IMR-90 (cell line): ENCODE results near the gene SPEF2. TPM values are rescaled to one million over a fixed set of nuclear protein-coding genes. Genes with fewer than 3 reads are reported as not detected.

ENCODE experiments used
- ATAC-seq: fragments of 200-7000 bp; cut with Tn5 transposase; 2 replicates; pipeline ENCODE4 v1.9.1; 2020; ENCODE audit warnings: low read depth, mild to moderate bottlenecking, moderate library complexity
- BruUV-seq: library from RNA; stranded (reverse); fragments of 400-500 nt; replicated peaks from 2 replicates; lab custom pipeline; 2021; lab: Mats Ljungman, UMichigan
- CTCF ChIA-PET: fragments of 300-600 bp; formaldehyde crosslinking; extraction: SDS; loops from one replicate; lab custom pipeline; 2021; ENCODE audit warnings: antibody characterized with exemption; lab: Yijun Ruan, JAX
- POLR2A ChIA-PET: fragments of 300-600 bp; sonication (Branson Sonifier 250); formaldehyde crosslinking; loops from one replicate; lab custom pipeline; 2022; ENCODE audit warnings: antibody characterized with exemption; ENCODE audit not compliant: unreplicated experiment; lab: Charles Lee
- DNase-seq: peaks from one replicate; pipeline ENCODE4 v3.0.0; 2013
- H2AFZ ChIP-seq: replicated peaks from 2 replicates; pipeline ENCODE3; 2013; ENCODE audit warnings: low read length, mild to moderate bottlenecking; ENCODE audit not compliant: poor library complexity
- H2AK5ac ChIP-seq: 2 replicates; pipeline ENCODE4 v1.6.1; 2013; ENCODE audit warnings: low read depth, low read length, inconsistent platforms
- H2AK9ac ChIP-seq: replicated peaks from 2 replicates; pipeline ENCODE3; 2013; ENCODE audit warnings: mild to moderate bottlenecking, low read depth, low read length, moderate library complexity; ENCODE audit not compliant: poor library complexity
- H2BK120ac ChIP-seq: 2 replicates; pipeline ENCODE4 v1.6.1; 2013; ENCODE audit warnings: low read depth, low read length, inconsistent platforms
- H2BK15ac ChIP-seq: 3 replicates; pipeline ENCODE4 v1.6.1; 2013; ENCODE audit warnings: low read depth, low read length, inconsistent platforms
- H2BK20ac ChIP-seq: 2 replicates; pipeline ENCODE4 v1.6.1; 2013; ENCODE audit warnings: low read depth, mild to moderate bottlenecking, inconsistent platforms, low read length, moderate library complexity
- H2BK5ac ChIP-seq: 2 replicates; pipeline ENCODE4 v1.6.1; 2013; ENCODE audit warnings: mild to moderate bottlenecking, low read depth, low read length, inconsistent platforms; ENCODE audit not compliant: poor library complexity, severe bottlenecking
- H3K14ac ChIP-seq: replicated peaks from 2 replicates; pipeline ENCODE4 v1.6.1; 2013; ENCODE audit warnings: low read depth, low read length, inconsistent platforms
- H3K18ac ChIP-seq: 2 replicates; pipeline ENCODE4 v1.6.1; 2013; ENCODE audit warnings: low read depth, low read length, control low read depth
- H3K23ac ChIP-seq: 2 replicates; pipeline ENCODE4 v1.6.1; 2013; ENCODE audit warnings: low read depth, low read length, inconsistent platforms
- H3K27ac ChIP-seq: 2 replicates; pipeline ENCODE4 v1.5.1; 2013; ENCODE audit warnings: mild to moderate bottlenecking, control low read depth, low read length; ENCODE audit not compliant: insufficient read depth
- H3K27me3 ChIP-seq: 2 replicates; pipeline ENCODE4 v1.6.1; 2013; ENCODE audit warnings: low read length; ENCODE audit not compliant: control insufficient read depth, insufficient read depth
- H3K36me3 ChIP-seq: 2 replicates; pipeline ENCODE4 v1.6.1; 2013; ENCODE audit warnings: low read length, mixed read lengths; ENCODE audit not compliant: control insufficient read depth, insufficient read depth
- H3K4ac ChIP-seq: 2 replicates; pipeline ENCODE4 v1.6.1; 2013; ENCODE audit warnings: low read depth, low read length, inconsistent platforms
- H3K4me1 ChIP-seq: 2 replicates; pipeline ENCODE4 v1.6.1; 2013; ENCODE audit warnings: low read length, mixed read lengths; ENCODE audit not compliant: control insufficient read depth, insufficient read depth
- H3K4me2 ChIP-seq: 2 replicates; pipeline ENCODE4 v1.6.1; 2013; ENCODE audit warnings: low read depth, mild to moderate bottlenecking, control low read depth, low read length, moderate library complexity
- H3K4me3 ChIP-seq: 2 replicates; pipeline ENCODE4 v1.5.1; 2013; ENCODE audit warnings: low read depth, mild to moderate bottlenecking, control low read depth, low read length, moderate library complexity; ENCODE audit not compliant: insufficient read depth
- H3K56ac ChIP-seq: 2 replicates; pipeline ENCODE4 v1.6.1; 2013; ENCODE audit warnings: low read length, inconsistent platforms; ENCODE audit not compliant: insufficient read depth; ENCODE audit errors: extremely low read depth
- H3K79me1 ChIP-seq, 2 experiments: 2 replicates each; pipeline ENCODE4 v1.6.1; 2013; ENCODE audit warnings: low read length in 2 of 2, inconsistent platforms in 1 of 2, low read depth in 1 of 2
- H3K9ac ChIP-seq: 2 replicates; pipeline ENCODE4 v1.6.1; 2013; ENCODE audit warnings: low read depth, low read length, control low read depth
- H3K9me1 ChIP-seq: 2 replicates; pipeline ENCODE4 v1.6.1; 2013; ENCODE audit warnings: low read length, inconsistent platforms; ENCODE audit not compliant: insufficient read depth
- H3K9me3 ChIP-seq: 2 replicates; pipeline ENCODE4 v1.6.1; 2013; ENCODE audit warnings: low read length; ENCODE audit not compliant: control insufficient read depth, insufficient read depth
- H4K20me1 ChIP-seq: 2 replicates; pipeline ENCODE4 v1.6.1; 2013; ENCODE audit warnings: low read length, inconsistent platforms; ENCODE audit not compliant: insufficient read depth
- H4K5ac ChIP-seq: 2 replicates; pipeline ENCODE4 v1.6.1; 2013; ENCODE audit warnings: mild to moderate bottlenecking, low read depth, low read length, control low read depth
- H4K8ac ChIP-seq, 2 experiments: 2 replicates each; pipeline ENCODE4 v1.6.1; 2013; ENCODE audit warnings: low read depth in 2 of 2, low read length in 2 of 2, control low read depth in 1 of 2, inconsistent platforms in 1 of 2
- H4K91ac ChIP-seq: 2 replicates; pipeline ENCODE4 v1.6.1; 2013; ENCODE audit warnings: low read depth, low read length, inconsistent platforms; ENCODE audit not compliant: insufficient read depth
- CHD1 ChIP-seq: IDR thresholded peaks from 2 replicates; pipeline ENCODE4 v1.6.1; 2012; ENCODE audit warnings: low read depth, low read length, improper control_type of control experiment
- CTCF ChIP-seq: conservative IDR thresholded peaks from 2 replicates; pipeline ENCODE4 v1.5.1; 2012; ENCODE audit warnings: mild to moderate bottlenecking, low read depth, low read length, improper control_type of control experiment
- MAFK ChIP-seq: IDR thresholded peaks from 2 replicates; pipeline ENCODE4 v1.6.1; 2012; ENCODE audit warnings: low read depth, low read length, improper control_type of control experiment
- MAZ ChIP-seq: IDR thresholded peaks from 2 replicates; pipeline ENCODE4 v1.6.1; 2012; ENCODE audit warnings: low read depth, mild to moderate bottlenecking, low read length, improper control_type of control experiment, moderate library complexity, borderline replicate concordance
- MXI1 ChIP-seq: IDR thresholded peaks from 2 replicates; pipeline ENCODE4 v1.6.1; 2012; ENCODE audit warnings: low read depth, mild to moderate bottlenecking, low read length, moderate library complexity, borderline replicate concordance
- WGBS, 2 experiments: methylation state at CpG; one replicate each; pipeline versions ENCODE4 v1.1.5 to v1.1.7; 2013; ENCODE audit warnings: missing lambda C conversion rate in 2 of 2; ENCODE audit not compliant: insufficient read length in 1 of 2; ENCODE audit errors: extremely low coverage in 2 of 2; 5-methylcytosine and 5-hydroxymethylcytosine counted together
- dilution Hi-C: fragments of 300-500 bp; cut with HindIII; formaldehyde crosslinking; loops from one replicate; pipeline ENCODE4 v1.14.3; 2018; ENCODE audit warnings: low sequenced_read_pairs; ENCODE audit not compliant: unreplicated experiment
- in situ Hi-C: fragments of 300-500 bp; cut with MboI; formaldehyde crosslinking; loops from 3 replicates; pipeline ENCODE4 v1.14.3; 2019; ENCODE audit warnings: low sequenced_read_pairs, inconsistent platforms, mixed read lengths
- intact Hi-C: fragments of 100-400 bp; cut with micrococcal nuclease; formaldehyde crosslinking; loops from 2 replicates; pipeline ENCODE4 v1.10.0; 2022
- polyA plus RNA-seq, 3 experiments: library from polyadenylated mRNA; depleted of rRNA; stranded (reverse); fragments of >200 nt; gene quantifications; 2 replicates each; pipeline ENCODE4 v1.2.3, GENCODE V29; 2012; ENCODE audit warnings: low replicate concordance in 1 of 3
- total RNA-seq: library from RNA; depleted of rRNA; stranded (reverse); fragments of >200 nt; gene quantifications from 2 replicates; pipeline ENCODE4 v1.2.3, GENCODE V29; 2012

Gene SPEF2
- total and polyA plus RNA-seq, 2 of the 4 experiments (the other 2 are of a cell fraction) = 1.7 to 2.3 TPM

DNA sequence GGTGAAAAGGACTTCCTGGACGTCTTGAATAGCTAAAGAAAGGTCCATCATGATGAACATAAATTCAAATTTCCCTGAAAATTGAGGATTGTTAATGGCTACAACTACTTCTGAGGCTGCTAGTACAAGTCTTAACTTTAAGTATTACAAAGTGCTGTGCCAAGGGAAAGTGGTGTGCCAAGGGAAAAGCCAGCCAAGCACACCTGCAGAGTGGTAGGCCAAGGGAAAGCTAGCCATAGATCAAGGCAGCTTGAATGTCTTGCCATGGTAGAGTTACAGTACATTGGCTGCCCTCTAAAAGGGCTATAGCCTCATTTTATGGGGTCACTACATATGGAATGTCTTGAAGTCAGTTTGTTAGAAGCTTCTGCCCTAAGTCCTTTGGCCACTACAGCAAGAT is 64.2 kb downstream of the SPEF2 start:
- DNase-seq (no peak), ATAC-seq (no peak)
- Histone ChIP-seq H3K18ac (no peak overlapping the region), H2AK9ac (no peak overlapping the region), H4K20me1 (no peaks in the 10 kb centered on the region), H3K4me2 (no peak overlapping the region), H3K23ac (no peak overlapping the region), H2BK5ac (no peak overlapping the region), H2AK5ac (no peak overlapping the region), H2AFZ (no peak overlapping the region), H3K27ac (no peak overlapping the region), H2BK20ac (no peak overlapping the region), H4K8ac (no peak overlapping the region), H3K56ac (no peak overlapping the region), H2BK120ac (no peak overlapping the region), H3K27me3 (no peaks in the 10 kb centered on the region), H3K9me1 (no peaks in the 10 kb centered on the region), H4K91ac (no peak overlapping the region), H3K14ac (no peak overlapping the region), H3K4me3 (no peak overlapping the region), H3K79me1 (no peaks in the 10 kb centered on the region), H3K36me3 (no peaks in the 10 kb centered on the region), H3K4ac (no peak overlapping the region), H4K5ac (no peak overlapping the region), H3K9me3 (no peaks in the 10 kb centered on the region), H2BK15ac (no peak overlapping the region), H3K9ac (no peak overlapping the region), H3K4me1 (no peaks in the 10 kb centered on the region)
- no TSS peak for BruUV-seq
- dilution Hi-C loops (no loop called here), in situ Hi-C loops (no loop called here), intact Hi-C loops (no loop called here)
- 17% methylated on average over 1 of the region's 1 CpG; no CpG with 5 or more reads in 1 of the 2 experiments for WGBS, 2 experiments
- POLR2A ChIA-PET = no interaction called here
- CTCF ChIA-PET = no interaction called here
- TF ChIP-seq CHD1 = no peak
- no peak for TF ChIP-seq MXI1
- TF ChIP-seq MAZ = no peak
- no peak for TF ChIP-seq CTCF
- TF ChIP-seq MAFK = no peak
